Adrenal gland (tissue), 12 donors: ENCODE results near the gene MAN2B2. TPM values are rescaled to one million over a fixed set of nuclear protein-coding genes. Genes with fewer than 3 reads are reported as not detected.

Experiments used
- DNase-seq, 7 donors: peaks; one replicate each; pipeline ENCODE4 v3.0.0-alpha.2; 2019 to 2020
- H3K27ac ChIP-seq, 5 donors: fragments of 200-600 bp; sonication (generic) in 4 of 5; 1 replicate in 3 of 5; 2 replicates in 2 of 5; pipeline versions ENCODE4 v1.5.1 to v1.8.0; 2016 to 2020; ENCODE audit warnings: mild to moderate bottlenecking in 1 of 5
- H3K27me3 ChIP-seq: fragments of 200-600 bp; 2 replicates; pipeline ENCODE4 v1.8.0; 2021
- H3K36me3 ChIP-seq, 2 donors: fragments of 200-600 bp; replicated peaks in 1 of 2; 1 replicate in 1 of 2; 2 replicates in 1 of 2; pipeline versions ENCODE4 v1.5.1 to v1.8.0; 2018 to 2022
- H3K4me1 ChIP-seq, 2 donors: fragments of 200-600 bp; replicated peaks in 1 of 2; 1 replicate in 1 of 2; 2 replicates in 1 of 2; pipeline versions ENCODE4 v1.5.1 to v1.8.0; 2018 to 2021
- H3K4me3 ChIP-seq, 4 donors: fragments of 200-600 bp; sonication (generic) in 3 of 4; one replicate each; pipeline ENCODE4 v1.5.1; 2016 to 2018
- H3K9me3 ChIP-seq, 3 donors: fragments of 200-600 bp; sonication (generic) in 1 of 3; replicated peaks in 1 of 3; 1 replicate in 2 of 3; 2 replicates in 1 of 3; pipeline versions ENCODE4 v1.5.1 to v1.8.0; 2016 to 2021
- POLR2A ChIP-seq, 2 donors: fragments of 450-650 bp; IDR thresholded peaks; one replicate each; pipeline ENCODE4 v1.6.1; 2017; ENCODE audit warnings: antibody characterized with exemption in 2 of 2, mild to moderate bottlenecking in 2 of 2, moderate library complexity in 1 of 2
- WGBS, 4 donors: extraction: QIAGEN DNeasy Blood & Tissue Kit in 2 of 4; methylation state at CpG; one replicate each; pipeline versions ENCODE4 v1.1.5 to v1.1.7; 2013 to 2017; 5-methylcytosine and 5-hydroxymethylcytosine counted together
- intact Hi-C, 2 donors: fragments of 100-400 bp; cut with DNase I; formaldehyde crosslinking; loops; one replicate each; pipeline versions ENCODE4 v1.14.1 to v1.15.0; 2022 to 2023
- polyA plus RNA-seq, 3 donors: library from polyadenylated mRNA; stranded (reverse); fragments of 200-250 nt in 2 of 3; fragments of 350-450 nt in 1 of 3; fragmentation: Illumina TruSeq in 1 of 3; extraction: RNeasy Lipid Tissue Mini Kit (QIAGEN cat#74804) in 1 of 3; gene quantifications; one replicate each; pipeline ENCODE4 v1.2.3, GENCODE V29; 2013 to 2014
- total RNA-seq, 9 donors: library from RNA; depleted of rRNA in 4 of 9; stranded (reverse); fragments of >200 nt in 4 of 9; fragments of 120-200 nt in 1 of 9; fragmentation: NEBNext Ultra II Directional in 1 of 9; extraction: Animal tissue kit (Norgen Biotek cat#: 25700) in 1 of 9; gene quantifications; one replicate each; pipeline versions ENCODE4 v1.1.0 to v1.2.4, GENCODE V29; 2013 to 2023
- TF ChIP-seq, protein P1 (sequence below), 6 experiments: fragments of 450-650 bp in 4 of 6; fragments of 200-600 bp in 2 of 6; sonication (generic) in 1 of 6; IDR thresholded peaks; 1 replicate in 5 of 6; 2 replicates in 1 of 6; pipeline versions ENCODE4 v1.5.1 to v1.8.0; 2016 to 2021; ENCODE audit warnings: antibody characterized with exemption in 6 of 6, mild to moderate bottlenecking in 2 of 6, moderate library complexity in 1 of 6
- donor health status: healthy with polysubstance abuse.
- donor health status: Bipolar disorder and iron deficiency.
- donor health status: DM: yes; HTN: yes; CAD: no.
- donor health status: DM: no; HTN: no; CAD: no.
- donor health status: DM: no; HTN: no; CAD: no.
- donor health status: DM: yes; HTN: yes; CAD: no.

Gene MAN2B2
- total and polyA plus RNA-seq, 12 donors, result 9.3 to 50.6 (median 27.7) TPM

DNA sequence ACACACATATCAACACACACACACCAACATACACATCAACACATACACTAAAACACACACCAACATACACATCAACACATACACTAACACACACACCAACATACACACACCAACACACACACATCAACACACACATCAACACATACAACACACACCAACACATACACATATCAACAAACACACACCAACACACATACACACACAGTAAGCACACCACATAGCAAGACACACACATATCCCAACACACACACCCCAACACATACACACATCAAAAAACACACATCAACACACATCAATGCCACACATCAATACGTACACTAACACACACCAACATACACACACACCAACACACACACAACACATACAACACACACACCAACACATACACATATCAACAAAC, 40.9 kb upstream of the MAN2B2 start:
- DNase-seq, result no peak
- Histone ChIP-seq H3K4me1 (no peaks in the 10 kb centered on the region), H3K27me3 (no peaks in the 10 kb centered on the region), H3K27ac (no peak overlapping the region), H3K36me3 (no peaks in the 10 kb centered on the region), H3K4me3 (no peak overlapping the region), H3K9me3 (no peaks in the 10 kb centered on the region)
- intact Hi-C loops, result no loop called here
- TF ChIP-seq, protein P1, sequence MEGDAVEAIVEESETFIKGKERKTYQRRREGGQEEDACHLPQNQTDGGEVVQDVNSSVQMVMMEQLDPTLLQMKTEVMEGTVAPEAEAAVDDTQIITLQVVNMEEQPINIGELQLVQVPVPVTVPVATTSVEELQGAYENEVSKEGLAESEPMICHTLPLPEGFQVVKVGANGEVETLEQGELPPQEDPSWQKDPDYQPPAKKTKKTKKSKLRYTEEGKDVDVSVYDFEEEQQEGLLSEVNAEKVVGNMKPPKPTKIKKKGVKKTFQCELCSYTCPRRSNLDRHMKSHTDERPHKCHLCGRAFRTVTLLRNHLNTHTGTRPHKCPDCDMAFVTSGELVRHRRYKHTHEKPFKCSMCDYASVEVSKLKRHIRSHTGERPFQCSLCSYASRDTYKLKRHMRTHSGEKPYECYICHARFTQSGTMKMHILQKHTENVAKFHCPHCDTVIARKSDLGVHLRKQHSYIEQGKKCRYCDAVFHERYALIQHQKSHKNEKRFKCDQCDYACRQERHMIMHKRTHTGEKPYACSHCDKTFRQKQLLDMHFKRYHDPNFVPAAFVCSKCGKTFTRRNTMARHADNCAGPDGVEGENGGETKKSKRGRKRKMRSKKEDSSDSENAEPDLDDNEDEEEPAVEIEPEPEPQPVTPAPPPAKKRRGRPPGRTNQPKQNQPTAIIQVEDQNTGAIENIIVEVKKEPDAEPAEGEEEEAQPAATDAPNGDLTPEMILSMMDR (IDR thresholded peaks at IDR 0.05), result no peak
- no peak for TF ChIP-seq POLR2A (IDR thresholded peaks at IDR 0.05)
- 0 to 97% (median 84%) methylated on average over 1 of the region's 1 CpG for WGBS, 4 donors

DNA sequence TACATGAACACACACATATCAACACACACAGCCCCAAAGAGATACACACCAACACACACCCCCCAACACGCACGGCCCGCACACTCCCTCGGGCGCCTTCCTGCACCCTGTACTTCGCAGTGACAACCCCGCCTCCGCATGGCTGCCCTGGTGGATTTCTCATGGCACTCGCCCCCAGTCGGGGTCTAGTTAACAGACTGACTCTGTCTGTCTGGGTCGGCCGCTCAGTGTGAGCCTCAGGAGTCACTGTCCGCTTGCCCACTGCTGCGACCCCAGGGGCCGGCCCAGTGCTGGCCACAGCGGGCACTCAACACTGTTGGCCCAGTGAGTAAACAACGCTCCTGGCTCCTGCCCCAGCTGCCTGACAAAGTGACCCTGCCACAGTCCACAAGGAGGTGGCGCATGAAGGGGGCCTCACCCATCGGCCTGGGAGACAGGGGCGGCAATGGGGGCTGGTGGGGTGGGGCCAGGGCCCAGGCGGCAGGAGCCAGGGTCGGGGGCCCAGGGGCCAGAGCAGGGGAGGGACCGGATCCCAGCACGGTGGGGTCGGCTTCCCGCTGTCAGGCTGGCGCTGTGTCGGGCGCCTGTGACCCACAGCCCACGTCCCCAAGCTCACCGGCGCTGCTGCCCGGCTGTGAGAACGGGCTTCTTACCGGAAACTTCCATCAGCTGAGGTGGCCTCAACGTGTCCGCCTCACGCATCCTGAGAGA, 40.2 kb upstream of the MAN2B2 start:
- TF ChIP-seq, protein P1 (IDR thresholded peaks at IDR 0.05), result no peak
- no peaks in the 10 kb centered on the region for H3K9me3 ChIP-seq
- H3K4me1 ChIP-seq, result no peaks in the 10 kb centered on the region
- peaks cover 2% of the 10 kb centered on the region for H3K27me3 ChIP-seq
- no peak for DNase-seq
- H3K27ac ChIP-seq, result no peak overlapping the region
- WGBS, 4 donors, result 83 to 92% (median 86%) methylated on average over 18 to 38 of the region's 38 CpGs
- intact Hi-C loops, result no loop called here
- no peaks in the 10 kb centered on the region for H3K36me3 ChIP-seq
- no peak overlapping the region for H3K4me3 ChIP-seq

DNA sequence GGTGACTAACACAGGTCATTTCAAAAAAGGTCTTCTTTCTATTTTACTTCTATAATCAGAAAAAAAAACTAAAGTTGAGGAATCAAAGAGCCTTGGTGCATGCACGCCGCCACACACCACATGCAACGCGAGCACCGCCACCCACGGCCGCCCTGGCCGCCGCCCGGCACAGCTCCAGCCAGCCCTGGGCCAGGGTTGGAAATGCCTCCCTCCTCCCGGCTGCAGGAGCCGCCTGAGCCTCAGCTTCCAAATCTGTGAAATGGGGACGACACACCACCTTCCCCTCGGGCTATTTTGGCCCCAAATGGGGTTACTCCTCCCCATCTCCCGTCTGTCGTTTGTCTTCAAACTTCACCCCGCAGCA, 39.7 kb upstream of the MAN2B2 start:
- H3K4me3 ChIP-seq, result no peak overlapping the region
- WGBS, 4 donors, result 84 to 89% (median 86%) methylated on average over 17 of the region's 17 CpGs
- DNase-seq, result no peak
- no peaks in the 10 kb centered on the region for H3K4me1 ChIP-seq
- no peak overlapping the region for H3K27ac ChIP-seq
- H3K9me3 ChIP-seq, result no peaks in the 10 kb centered on the region
- TF ChIP-seq POLR2A (IDR thresholded peaks at IDR 0.05), result no peak
- TF ChIP-seq, protein P1 (IDR thresholded peaks at IDR 0.05), result no peak
- peaks cover 3% of the 10 kb centered on the region for H3K27me3 ChIP-seq
- intact Hi-C loops, result no loop called here
- H3K36me3 ChIP-seq, result no peaks in the 10 kb centered on the region

DNA sequence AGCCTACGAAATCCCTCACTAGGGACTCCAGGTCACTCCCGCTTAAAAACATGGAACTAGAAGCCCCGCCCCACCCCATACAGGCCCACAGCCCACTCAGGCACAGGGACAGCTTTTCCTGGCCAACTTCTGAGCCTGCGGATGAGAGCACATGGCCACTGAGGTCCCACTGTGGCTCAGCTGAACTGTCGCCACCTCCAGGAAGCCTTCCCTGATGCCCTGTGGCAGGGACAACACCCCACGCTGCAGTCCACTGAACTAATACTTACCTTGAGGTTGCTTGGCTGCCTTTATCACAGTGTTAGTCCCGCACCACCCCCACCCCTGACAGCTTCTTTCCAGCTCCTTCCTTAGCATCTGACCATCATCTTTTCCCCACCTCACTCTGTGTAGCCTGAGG, 39.3 kb upstream of the MAN2B2 start:
- H3K27me3 ChIP-seq, result peaks cover 3% of the 10 kb centered on the region
- TF ChIP-seq POLR2A (IDR thresholded peaks at IDR 0.05), result no peak
- TF ChIP-seq, protein P1 (IDR thresholded peaks at IDR 0.05), result no peak
- H3K4me1 ChIP-seq, result no peaks in the 10 kb centered on the region
- no peak overlapping the region for H3K4me3 ChIP-seq
- DNase-seq, result no peak
- no peak overlapping the region for H3K27ac ChIP-seq
- no peaks in the 10 kb centered on the region for H3K36me3 ChIP-seq
- H3K9me3 ChIP-seq, result no peaks in the 10 kb centered on the region
- 85 to 90% (median 87%) methylated on average over 6 to 7 of the region's 7 CpGs for WGBS, 4 donors
- intact Hi-C loops, result no loop called here
